GM18858 (cell line): Measurements from ENCODE around the gene PHKB.
A peak's percentile ranks its signal among the peaks of the same experiment; 100 is the strongest.
"Not testable (repeated sequence)": the region's sequence is repeated elsewhere in the genome, so short reads cannot be mapped to it uniquely, and the experiment has no call there.

Experiments used
- ATAC-seq: cut with Tn5 transposase; IDR thresholded peaks from one replicate; pipeline ENCODE4 v1.9.1; 2021; ENCODE audit not compliant: unreplicated experiment

PHKB gene

GRCh38 chr16:47460711-47461597 lies at the start of gene PHKB, which contains the start of gene ITFG1:
Gene PHKB (plus strand): TSS chr16:47461331. CDS start chr16:47461351, 20 bp downstream.
Gene ITFG1 (minus strand): TSS chr16:47461063. CDS start chr16:47461045, 18 bp downstream.
- ATAC-seq = peak; percentile 59

- no peak for ATAC-seq
These were observed 48.1 kb upstream of the PHKB start for GRCh38 chr16:47413041-47413440.

GRCh38 chr16:47416869-47417268 lies 44.3 kb upstream of the PHKB start:
- no peak for ATAC-seq

GRCh38 chr16:47424846-47425245 lies 36.3 kb upstream of the PHKB start:
- ATAC-seq = no peak

- ATAC-seq = no peak
These were observed 34.3 kb upstream of the PHKB start for GRCh38 chr16:47426806-47427205.

GRCh38 chr16:47431960-47432359 lies 29.2 kb upstream of the PHKB start:
- ATAC-seq = no peak

GRCh38 chr16:47434274-47434673 lies 26.9 kb upstream of the PHKB start:
- not testable (repeated sequence) for ATAC-seq

GRCh38 chr16:47440066-47440465 lies 21.1 kb upstream of the PHKB start:
- not testable (repeated sequence) for ATAC-seq

GRCh38 chr16:47442884-47443283 lies 18.2 kb upstream of the PHKB start:
- not testable (repeated sequence) for ATAC-seq

GRCh38 chr16:47446431-47446830 lies 14.7 kb upstream of the PHKB start:
- no peak for ATAC-seq

GRCh38 chr16:47448830-47449575 lies 12.1 kb upstream of the PHKB start:
- ATAC-seq = no peak

GRCh38 chr16:47449788-47450187 lies 11.3 kb upstream of the PHKB start:
- ATAC-seq = no peak

- ATAC-seq = no peak
These were observed 2.8 kb upstream of the PHKB start for GRCh38 chr16:47458331-47458730.

GRCh38 chr16:47459603-47460002 lies 1.5 kb upstream of the PHKB start:
- ATAC-seq = no peak

- no peak for ATAC-seq
These were observed 796 bp upstream of the PHKB start for GRCh38 chr16:47460359-47460710.

GRCh38 chr16:47461598-47462266 lies 601 bp downstream of the PHKB start:
- no peak for ATAC-seq

GRCh38 chr16:47463771-47464624 lies 2.9 kb downstream of the PHKB start:
- no peak for ATAC-seq

GRCh38 chr16:47465919-47466630 lies 4.9 kb downstream of the PHKB start:
- ATAC-seq = no peak

GRCh38 chr16:47467501-47467900 lies 6.4 kb downstream of the PHKB start:
- ATAC-seq = no peak
